ENCODE results near the gene SAFB. TPM values are rescaled to one million over a fixed set of nuclear protein-coding genes. Genes with fewer than 3 reads are reported as not detected.

The SAFB gene
- total RNA-seq, 1 donor from 2014 or later, result 57.9 TPM

GRCh38 chr19:5627395-5627904, 4.6 kb downstream of the SAFB start:
- no peak overlapping the region for H3K4me3 Mint-ChIP-seq
- TF ChIP-seq EZH2 (IDR thresholded peaks at IDR 0.05) (no peak), CTCF (IDR thresholded peaks at IDR 0.05) (no peak), EZH2phosphoT487 (IDR thresholded peaks at IDR 0.05) (no peak)
- H3K27me3 ChIP-seq, result no peaks in the 10 kb centered on the region
- no peak overlapping the region for H3K4me3 ChIP-seq
- H3K27ac Mint-ChIP-seq, result peak overlapping the region; percentile 12
- H4K20me1 ChIP-seq (ENCODE audit: low read depth), result peaks cover 93% of the 10 kb centered on the region
- H3K36me3 ChIP-seq, result peaks cover 17% of the 10 kb centered on the region
- no peak overlapping the region for H3K9ac ChIP-seq
- peaks cover 34% of the 10 kb centered on the region for H3K4me1 Mint-ChIP-seq
- peak; percentile 19 for DNase-seq (ENCODE audit: low spot score)
- H3K4me1 ChIP-seq, result peaks cover 25% of the 10 kb centered on the region
- H3K27ac ChIP-seq, result no peak overlapping the region
- H3K9me3 ChIP-seq (ENCODE audit: low read depth), result no peaks in the 10 kb centered on the region
- H3K27me3 Mint-ChIP-seq (ENCODE audit: insufficient read depth, low read depth), result peaks cover 3% of the 10 kb centered on the region
- H3F3A ChIP-seq (ENCODE audit: low read depth), result peaks cover 4% of the 10 kb centered on the region
- H3K79me2 ChIP-seq (ENCODE audit: low read depth), result peaks cover 97% of the 10 kb centered on the region
- H2AFZ ChIP-seq (replicated peaks), result no peak overlapping the region
- H3K36me3 Mint-ChIP-seq, result peaks cover 29% of the 10 kb centered on the region
- no peaks in the 10 kb centered on the region for H3K9me3 Mint-ChIP-seq
- no peak overlapping the region for H3K4me2 ChIP-seq

GRCh38 chr19:5628461-5628860, 5.6 kb downstream of the SAFB start:
- Mint-ChIP-seq H3K36me3 (peaks cover 26% of the 10 kb centered on the region), H3K9me3 (no peaks in the 10 kb centered on the region), H3K27me3 (ENCODE audit: insufficient read depth, low read depth) (peaks cover 3% of the 10 kb centered on the region)

GRCh38 chr19:5628919-5629481, 6.1 kb downstream of the SAFB start:
- Mint-ChIP-seq H3K9me3 (no peaks in the 10 kb centered on the region), H3K4me3 (no peak overlapping the region), H3K27ac (no peak overlapping the region), H3K4me1 (peaks cover 29% of the 10 kb centered on the region), H3K27me3 (ENCODE audit: insufficient read depth, low read depth) (peaks cover 3% of the 10 kb centered on the region), H3K36me3 (peaks cover 24% of the 10 kb centered on the region)
- Histone ChIP-seq H3K9ac (no peak overlapping the region), H3K4me2 (no peak overlapping the region), H3K27ac (no peak overlapping the region), H3F3A (ENCODE audit: low read depth) (peaks cover 2% of the 10 kb centered on the region), H2AFZ (replicated peaks) (no peak overlapping the region), H3K4me3 (no peak overlapping the region), H3K4me1 (peaks cover 25% of the 10 kb centered on the region), H4K20me1 (ENCODE audit: low read depth) (peaks cover 99% of the 10 kb centered on the region), H3K27me3 (no peaks in the 10 kb centered on the region), H3K36me3 (peaks cover 17% of the 10 kb centered on the region), H3K79me2 (ENCODE audit: low read depth) (peaks cover 100% of the 10 kb centered on the region), H3K9me3 (ENCODE audit: low read depth) (no peaks in the 10 kb centered on the region)
- no peak for DNase-seq (ENCODE audit: low spot score)
- TF ChIP-seq EZH2 (IDR thresholded peaks at IDR 0.05) (no peak), CTCF (IDR thresholded peaks at IDR 0.05) (no peak), EZH2phosphoT487 (IDR thresholded peaks at IDR 0.05) (no peak)

More at GRCh38 chr19:5628461-5628860, 5.6 kb downstream of the SAFB start:
- H3K4me2 ChIP-seq, result no peak overlapping the region
- no peak overlapping the region for H3K9ac ChIP-seq
- no peak for TF ChIP-seq EZH2phosphoT487 (IDR thresholded peaks at IDR 0.05)
- no peak for TF ChIP-seq CTCF (IDR thresholded peaks at IDR 0.05)
- TF ChIP-seq EZH2 (IDR thresholded peaks at IDR 0.05), result no peak
- H3K79me2 ChIP-seq (ENCODE audit: low read depth), result peaks cover 100% of the 10 kb centered on the region
- H3K4me3 ChIP-seq, result no peak overlapping the region
- H3K27me3 ChIP-seq, result no peaks in the 10 kb centered on the region
- no peak overlapping the region for H3K27ac ChIP-seq
- H3K36me3 ChIP-seq, result peaks cover 17% of the 10 kb centered on the region
- peaks cover 4% of the 10 kb centered on the region for H3F3A ChIP-seq (ENCODE audit: low read depth)
- no peaks in the 10 kb centered on the region for H3K9me3 ChIP-seq (ENCODE audit: low read depth)
- Mint-ChIP-seq H3K4me1 (peaks cover 29% of the 10 kb centered on the region), H3K27ac (no peak overlapping the region), H3K4me3 (no peak overlapping the region)
- H2AFZ ChIP-seq (replicated peaks), result no peak overlapping the region
- H3K4me1 ChIP-seq, result peaks cover 25% of the 10 kb centered on the region
- H4K20me1 ChIP-seq (ENCODE audit: low read depth), result peaks cover 100% of the 10 kb centered on the region
- DNase-seq (ENCODE audit: low spot score), result no peak

Measured in neural progenitor cell (in vitro differentiated cells).